OCI-LY7 (cell line): Measurements from ENCODE around the gene UBE3B.

ENCODE experiments used
- CTCF ChIP-seq: fragments of 200-600 bp; sonication (generic); conservative IDR thresholded peaks from 2 replicates; pipeline ENCODE4 v1.5.1; 2014; ENCODE audit warnings: mild to moderate bottlenecking, antibody characterized with exemption, low read length, moderate library complexity, mixed read lengths
- EZH2phosphoT487 ChIP-seq: fragments of 200-600 bp; sonication (generic); IDR thresholded peaks from 2 replicates; pipeline ENCODE4 v1.6.1; 2018; ENCODE audit warnings: low read depth, borderline replicate concordance, mild to moderate bottlenecking, mixed run types, antibody characterized with exemption, low read length, moderate library complexity, mixed read lengths

DNA sequence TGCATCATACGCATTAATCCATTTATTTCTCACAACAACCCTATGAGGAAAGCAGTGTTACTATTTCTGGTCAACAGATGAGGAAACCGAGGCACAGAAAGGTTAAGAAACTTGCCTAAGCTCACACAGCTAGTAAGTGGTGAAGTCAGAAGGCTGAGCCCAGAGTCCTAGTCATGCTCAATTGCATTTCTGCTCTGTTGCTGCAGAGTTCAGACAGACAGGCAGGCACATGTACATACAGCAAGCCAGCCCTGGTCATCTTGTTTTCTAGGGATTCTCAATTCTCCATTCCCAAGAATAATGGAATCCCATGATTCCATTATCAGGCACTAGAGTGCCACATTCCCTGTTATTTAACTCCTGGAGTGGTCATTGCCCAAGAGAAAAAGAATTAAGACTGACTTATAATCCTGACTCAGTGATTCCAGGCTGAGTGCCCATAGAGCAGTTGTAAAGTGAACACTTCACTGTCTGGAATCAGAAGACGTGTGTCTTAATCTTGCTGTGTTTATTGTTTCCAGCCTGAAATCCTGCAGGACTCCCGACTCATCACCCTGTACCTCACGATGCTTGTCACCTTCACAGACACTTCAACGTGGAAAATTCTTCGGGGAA, 10.7 kb downstream of the UBE3B start:
- no peak for TF ChIP-seq CTCF
- TF ChIP-seq EZH2phosphoT487 = no peak
